Measurements from ENCODE around the gene GLT1D1. TPM values are rescaled to one million over a fixed set of nuclear protein-coding genes. Genes with fewer than 3 reads are reported as not detected.

GLT1D1 gene
- total RNA-seq, 2 experiments from 2014 or later, result 0.32 to 0.49 TPM

- ChIA-PET POLR2A (no interaction called here), CTCF (no interaction called here)
- intact Hi-C loops (cut with micrococcal nuclease), result no loop called here
- H3K27me3 Mint-ChIP-seq, result no peaks in the 10 kb centered on the region
- H3K27ac Mint-ChIP-seq, result no peak overlapping the region
- DNase-seq (no peak), ATAC-seq (peak; percentile 48)
- H3K4me1 Mint-ChIP-seq (ENCODE audit: low read depth), result peaks cover 58% of the 10 kb centered on the region
- peaks cover 33% of the 10 kb centered on the region for H3K36me3 Mint-ChIP-seq (ENCODE audit: low read depth)
- no peaks in the 10 kb centered on the region for H3K9me3 Mint-ChIP-seq
- no peak for TF ChIP-seq CTCF (IDR thresholded peaks at IDR 0.05)
- no peak overlapping the region for H3K4me3 Mint-ChIP-seq
Measured at GRCh38 chr12:128813883-128814282, 39.4 kb upstream of the GLT1D1 start.

GRCh38 chr12:128814411-128815261, 38.6 kb upstream of the GLT1D1 start:
- Mint-ChIP-seq H3K36me3 (ENCODE audit: low read depth) (peaks cover 34% of the 10 kb centered on the region), H3K9me3 (no peaks in the 10 kb centered on the region), H3K4me1 (ENCODE audit: low read depth) (peaks cover 60% of the 10 kb centered on the region), H3K4me3 (no peak overlapping the region), H3K27me3 (no peaks in the 10 kb centered on the region), H3K27ac (no peak overlapping the region)
- TF ChIP-seq CTCF (IDR thresholded peaks at IDR 0.05), result no peak
- ATAC-seq (no peak), DNase-seq (no peak)
- intact Hi-C loops (cut with micrococcal nuclease), result no loop called here
- POLR2A ChIA-PET, result no interaction called here
- CTCF ChIA-PET, result no interaction called here

- no peak for DNase-seq
- Mint-ChIP-seq H3K36me3 (ENCODE audit: low read depth) (peaks cover 45% of the 10 kb centered on the region), H3K4me1 (ENCODE audit: low read depth) (peaks cover 55% of the 10 kb centered on the region), H3K9me3 (no peaks in the 10 kb centered on the region), H3K4me3 (no peak overlapping the region), H3K27me3 (no peaks in the 10 kb centered on the region), H3K27ac (peak overlapping the region; percentile 16)
- ChIA-PET POLR2A (no interaction called here), CTCF (no interaction called here)
- intact Hi-C loops (cut with micrococcal nuclease), result no loop called here
- no peak for TF ChIP-seq CTCF (IDR thresholded peaks at IDR 0.05)
- no peak for ATAC-seq
Measured at GRCh38 chr12:128815779-128816642, 37.3 kb upstream of the GLT1D1 start.

- ATAC-seq (no peak), DNase-seq (no peak)
- Mint-ChIP-seq H3K27me3 (no peaks in the 10 kb centered on the region), H3K4me1 (ENCODE audit: low read depth) (peaks cover 56% of the 10 kb centered on the region), H3K36me3 (ENCODE audit: low read depth) (peaks cover 49% of the 10 kb centered on the region), H3K9me3 (no peaks in the 10 kb centered on the region), H3K4me3 (no peak overlapping the region), H3K27ac (no peak overlapping the region)
- POLR2A ChIA-PET, result no interaction called here
- CTCF ChIA-PET, result no interaction called here
- intact Hi-C loops (cut with micrococcal nuclease), result no loop called here
- no peak for TF ChIP-seq CTCF (IDR thresholded peaks at IDR 0.05)
Measured at GRCh38 chr12:128816643-128816920, 36.7 kb upstream of the GLT1D1 start.
